Endothelial cell of umbilical vein (primary cell): ENCODE results near the gene RAB17.

Source experiments
- EZH2 ChIP-seq: IDR thresholded peaks from 2 replicates; pipeline ENCODE4 v1.6.1; 2012; ENCODE audit warnings: borderline replicate concordance, low read depth, mild to moderate bottlenecking, moderate library complexity, low read length, inconsistent platforms; ENCODE audit not compliant: severe bottlenecking
- POLR2A ChIP-seq: IDR thresholded peaks from 2 replicates; pipeline ENCODE4 v1.6.1; 2012; ENCODE audit warnings: low read depth, mild to moderate bottlenecking, control low read depth, low read length
- POLR2AphosphoS5 ChIP-seq: IDR thresholded peaks from 2 replicates; pipeline ENCODE4 v1.6.1; 2012; ENCODE audit warnings: low read depth, mild to moderate bottlenecking, control low read depth, low read length, moderate library complexity; ENCODE audit not compliant: insufficient read depth
- TF ChIP-seq, protein P1 (sequence below), 2 donors: IDR thresholded peaks; 1 replicate in 1 of 2; 2 replicates in 1 of 2; pipeline ENCODE4 v1.5.1; 2011; ENCODE audit warnings: low read length in 2 of 2, mild to moderate bottlenecking in 2 of 2, moderate library complexity in 2 of 2, control low read depth in 1 of 2, inconsistent platforms in 1 of 2, low read depth in 1 of 2; ENCODE audit not compliant: insufficient read depth in 1 of 2; ENCODE audit errors: extremely low read depth in 1 of 2

GRCh38 chr2:237538901-237539300 is 51.6 kb downstream of the RAB17 start:
- TF ChIP-seq, protein P1, sequence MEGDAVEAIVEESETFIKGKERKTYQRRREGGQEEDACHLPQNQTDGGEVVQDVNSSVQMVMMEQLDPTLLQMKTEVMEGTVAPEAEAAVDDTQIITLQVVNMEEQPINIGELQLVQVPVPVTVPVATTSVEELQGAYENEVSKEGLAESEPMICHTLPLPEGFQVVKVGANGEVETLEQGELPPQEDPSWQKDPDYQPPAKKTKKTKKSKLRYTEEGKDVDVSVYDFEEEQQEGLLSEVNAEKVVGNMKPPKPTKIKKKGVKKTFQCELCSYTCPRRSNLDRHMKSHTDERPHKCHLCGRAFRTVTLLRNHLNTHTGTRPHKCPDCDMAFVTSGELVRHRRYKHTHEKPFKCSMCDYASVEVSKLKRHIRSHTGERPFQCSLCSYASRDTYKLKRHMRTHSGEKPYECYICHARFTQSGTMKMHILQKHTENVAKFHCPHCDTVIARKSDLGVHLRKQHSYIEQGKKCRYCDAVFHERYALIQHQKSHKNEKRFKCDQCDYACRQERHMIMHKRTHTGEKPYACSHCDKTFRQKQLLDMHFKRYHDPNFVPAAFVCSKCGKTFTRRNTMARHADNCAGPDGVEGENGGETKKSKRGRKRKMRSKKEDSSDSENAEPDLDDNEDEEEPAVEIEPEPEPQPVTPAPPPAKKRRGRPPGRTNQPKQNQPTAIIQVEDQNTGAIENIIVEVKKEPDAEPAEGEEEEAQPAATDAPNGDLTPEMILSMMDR (IDR thresholded peaks at IDR 0.05; ENCODE audit: extremely low read depth in 1 of 2, insufficient read depth in 1 of 2, low read depth in 1 of 2, low read length in 2 of 2): no peak
- TF ChIP-seq POLR2A (no peak), POLR2AphosphoS5 (no peak), EZH2 (no peak)
